GM19328 (cell line): ENCODE data around the gene SKA3.
"Not testable (repeated sequence)": the region's sequence is repeated elsewhere in the genome, so short reads cannot be mapped to it uniquely, and the experiment has no call there.

Experiments used
- ATAC-seq: cut with Tn5 transposase; IDR thresholded peaks from one replicate; pipeline ENCODE4 v1.9.1; 2021; ENCODE audit warnings: mild to moderate bottlenecking, moderate library complexity; ENCODE audit not compliant: unreplicated experiment

The SKA3 gene

DNA sequence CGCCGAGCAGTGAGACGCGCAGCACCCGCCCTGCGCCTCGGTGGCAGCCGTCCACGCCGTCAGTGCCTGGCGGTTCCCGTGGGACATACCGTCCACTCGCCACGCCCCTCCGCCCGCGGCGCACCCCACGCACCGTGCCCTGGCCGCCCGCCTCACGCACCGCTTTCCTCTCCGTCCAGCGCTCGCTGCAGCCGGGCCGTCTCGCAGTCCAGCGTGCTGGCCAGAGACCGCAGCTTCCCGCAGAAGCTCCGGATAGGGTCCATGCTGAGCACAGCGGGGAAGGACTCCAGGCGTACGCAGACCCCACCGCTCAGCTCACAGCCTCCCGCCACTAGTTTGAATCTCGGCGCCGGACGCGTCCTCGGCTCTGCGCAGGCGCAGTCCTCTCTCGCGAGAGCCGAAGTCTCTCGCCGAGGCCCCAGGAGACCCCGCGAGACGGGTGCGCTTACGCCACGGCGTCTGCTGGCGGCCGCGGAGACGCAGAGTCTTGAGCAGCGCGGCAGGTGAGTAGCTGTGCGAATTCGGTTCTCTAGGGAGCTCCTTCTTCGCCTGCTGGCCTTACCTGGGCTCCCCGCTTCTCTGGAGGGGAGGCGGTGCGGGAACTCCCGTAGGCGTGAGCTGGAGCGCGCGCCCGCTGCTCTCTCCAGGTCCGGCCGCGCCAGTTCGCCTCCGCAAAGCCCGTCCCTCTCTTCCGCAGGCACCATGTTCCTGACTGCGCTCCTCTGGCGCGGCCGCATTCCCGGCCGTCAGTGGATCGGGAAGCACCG is at the start of gene SKA3, which contains the start of gene MRPL57:
Gene SKA3, minus strand, starts transcription at position 338 of the 767 bp plus-strand sequence. Its CDS starts 75 bp downstream, at position 263.
Gene MRPL57, plus strand, starts transcription at position 444 of the 767 bp plus-strand sequence. Its CDS starts 259 bp downstream, at position 703.
- peak; percentile 89 for ATAC-seq

DNA sequence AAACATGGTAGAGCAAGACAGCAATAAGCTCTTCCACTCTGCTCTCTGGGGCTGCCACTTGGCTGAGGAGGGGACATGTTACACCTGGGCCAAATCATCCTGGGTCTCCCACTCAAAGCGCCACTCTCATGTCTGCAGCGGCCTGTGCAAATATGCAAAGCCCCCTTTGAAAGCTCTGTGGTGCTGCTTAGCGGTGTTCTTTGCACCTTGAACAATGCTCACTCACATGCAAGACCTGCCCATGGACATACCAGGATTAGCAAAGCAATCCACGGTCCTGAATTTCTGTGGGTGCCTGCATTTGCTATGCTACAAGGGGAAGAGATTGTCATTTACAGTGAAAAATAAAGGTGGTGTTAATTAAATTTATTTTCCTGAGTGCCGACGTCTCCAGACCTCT is 48.7 kb upstream of the SKA3 start:
- no peak for ATAC-seq

DNA sequence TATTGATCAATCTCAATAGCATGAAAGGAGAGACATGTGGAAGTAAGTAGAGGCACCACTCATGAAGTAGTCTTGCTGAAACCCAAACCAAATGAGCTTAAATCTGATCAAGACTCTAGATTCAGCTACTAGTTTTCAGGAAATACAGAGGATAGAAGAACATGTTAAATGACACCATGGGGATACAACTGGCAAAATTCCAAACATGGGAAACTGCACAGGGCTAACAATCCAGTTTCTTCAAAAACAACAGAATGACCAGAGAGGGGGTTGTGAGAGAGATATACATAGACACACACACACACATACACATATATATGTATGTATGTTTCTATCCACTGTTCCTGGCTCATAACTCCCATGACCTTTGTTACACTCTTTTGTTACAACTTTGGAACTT is 44.9 kb upstream of the SKA3 start:
- no peak for ATAC-seq

- not testable (repeated sequence) for ATAC-seq
These were observed 43.4 kb upstream of the SKA3 start for GRCh38 chr13:21219716-21220115.

DNA sequence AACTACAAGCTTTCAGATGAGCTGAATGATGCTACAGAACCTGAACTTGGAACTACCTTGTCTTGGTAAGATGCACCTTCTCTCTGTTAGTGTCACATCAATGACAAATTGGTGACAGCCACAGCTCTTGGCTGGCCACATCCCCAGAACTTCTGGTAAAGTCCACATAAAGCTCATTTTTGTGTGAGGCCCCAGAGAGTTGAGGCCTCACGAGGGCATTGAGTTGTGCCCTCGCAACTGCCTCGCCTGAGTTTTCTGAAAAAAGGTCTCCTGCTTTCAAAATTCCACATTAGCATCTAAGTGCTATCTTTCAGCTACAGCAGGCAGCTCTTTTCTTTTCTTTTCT is 42.7 kb upstream of the SKA3 start:
- no peak for ATAC-seq

GRCh38 chr13:21218351-21219035 is 42.1 kb upstream of the SKA3 start:
- peak; percentile 94 for ATAC-seq

DNA sequence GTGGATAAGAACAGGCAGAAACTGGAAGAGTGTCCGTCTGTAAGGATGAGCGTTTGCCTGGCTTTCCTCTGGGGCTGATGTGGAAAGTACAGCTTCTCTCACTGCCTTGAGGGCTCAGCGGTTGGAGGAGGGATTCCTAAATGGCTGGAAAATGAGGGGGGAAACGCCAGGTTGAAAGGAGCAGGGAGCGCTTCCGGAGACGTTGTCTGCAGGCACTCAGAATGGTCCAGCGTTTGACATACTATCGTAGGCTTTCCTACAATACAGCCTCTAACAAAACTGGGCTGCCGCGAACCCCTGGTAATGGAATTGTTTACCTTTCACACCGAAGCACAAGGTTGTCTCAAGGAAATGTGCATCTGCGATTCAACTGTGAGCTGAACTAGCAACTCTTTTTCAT is 40.0 kb upstream of the SKA3 start:
- no peak for ATAC-seq

DNA sequence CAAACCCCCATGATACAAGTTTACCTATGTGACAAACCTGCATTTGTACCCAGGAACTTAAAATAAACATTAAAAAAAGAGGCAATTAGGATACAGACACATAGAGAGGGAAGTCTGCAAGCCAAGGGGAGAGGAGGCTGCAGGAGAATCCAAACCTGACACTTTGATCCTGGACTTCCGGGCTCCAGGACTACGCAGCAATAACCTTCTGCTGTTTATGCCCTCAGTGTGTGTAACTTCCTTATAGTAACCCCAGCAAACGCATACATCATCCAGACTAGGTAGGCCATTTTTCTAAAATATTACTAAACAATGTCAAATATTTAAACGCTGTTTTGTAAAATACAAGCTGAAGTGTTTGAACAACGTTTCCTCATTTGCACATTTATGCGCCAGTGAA is 39.1 kb upstream of the SKA3 start:
- not testable (repeated sequence) for ATAC-seq

GRCh38 chr13:21212138-21212775 is 35.9 kb upstream of the SKA3 start:
- no peak for ATAC-seq

GRCh38 chr13:21208652-21209154 is 32.4 kb upstream of the SKA3 start:
- no peak for ATAC-seq

GRCh38 chr13:21202767-21203531 is 26.6 kb upstream of the SKA3 start:
- no peak for ATAC-seq

- ATAC-seq, result not testable (repeated sequence)
These were observed 25.3 kb upstream of the SKA3 start for GRCh38 chr13:21201456-21202190.

DNA sequence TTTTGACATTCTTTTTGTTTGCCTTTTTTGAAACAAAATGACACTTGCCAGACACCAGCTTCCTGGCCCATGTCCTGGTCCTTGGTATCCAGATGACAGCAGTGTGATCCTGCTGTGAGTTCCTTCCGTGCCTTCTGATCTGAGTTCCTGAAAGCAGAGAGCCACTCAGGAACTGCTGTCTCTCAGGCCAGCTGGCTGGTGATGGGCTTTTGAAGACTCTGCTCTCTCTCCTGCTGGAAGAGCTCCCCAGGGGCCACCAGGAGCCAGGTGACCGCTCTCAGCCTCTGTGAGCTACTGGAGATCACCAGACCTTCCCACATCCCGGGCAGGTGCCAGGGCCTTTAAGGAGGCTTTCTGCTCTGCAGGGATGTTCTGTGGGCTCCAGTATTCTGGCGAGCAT is 22.0 kb upstream of the SKA3 start:
- ATAC-seq, result not testable (repeated sequence)

DNA sequence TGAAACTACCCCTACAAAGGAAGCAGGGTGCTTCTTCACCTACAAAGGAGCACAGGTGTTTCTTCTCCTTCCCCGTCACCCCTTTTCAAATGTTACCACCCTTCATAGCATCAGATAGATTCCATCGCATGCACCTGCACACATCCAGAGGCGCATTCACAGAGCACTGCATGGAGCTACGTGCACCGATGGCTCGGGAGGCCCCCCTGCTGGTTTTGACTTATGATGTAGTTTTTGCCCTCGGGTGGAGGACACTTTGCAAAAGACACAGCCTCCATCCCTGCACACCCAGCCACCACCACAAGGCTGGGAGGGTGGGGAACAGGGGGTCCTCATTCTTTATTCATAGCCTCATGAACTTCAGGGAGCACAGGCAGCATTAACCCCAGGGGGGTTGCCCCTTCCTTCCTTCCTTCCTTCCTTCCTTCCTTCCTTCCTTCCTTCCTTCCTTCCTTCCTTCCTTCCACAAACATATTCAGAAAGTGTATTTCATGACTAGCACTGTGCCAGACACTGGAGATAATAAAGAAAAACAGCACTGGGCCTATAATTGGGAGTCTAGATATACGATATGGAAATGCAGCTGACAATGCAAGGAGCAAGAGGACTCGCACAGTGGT is 21.4 kb upstream of the SKA3 start:
- not testable (repeated sequence) for ATAC-seq

DNA sequence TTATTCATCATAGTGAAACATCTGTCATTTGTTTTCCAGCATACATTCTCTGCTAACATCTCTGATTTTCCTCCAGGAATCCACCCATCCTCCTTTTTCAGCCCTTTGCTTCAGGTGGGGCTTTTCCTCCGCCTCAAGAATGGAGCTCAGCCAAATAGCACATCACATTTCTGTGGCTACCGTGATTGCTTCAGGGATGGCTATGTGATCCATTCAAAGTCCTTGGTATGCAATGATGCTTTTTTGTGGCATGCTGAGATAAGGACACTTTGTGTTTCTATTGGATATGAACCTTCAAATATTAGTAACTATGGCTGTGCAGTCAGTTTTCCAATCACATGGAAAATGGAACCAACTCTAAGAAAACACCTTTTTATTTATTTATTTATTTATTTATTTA is 18.4 kb upstream of the SKA3 start:
- not testable (repeated sequence) for ATAC-seq

GRCh38 chr13:21186410-21186809 is 10.1 kb upstream of the SKA3 start:
- ATAC-seq, result not testable (repeated sequence)

DNA sequence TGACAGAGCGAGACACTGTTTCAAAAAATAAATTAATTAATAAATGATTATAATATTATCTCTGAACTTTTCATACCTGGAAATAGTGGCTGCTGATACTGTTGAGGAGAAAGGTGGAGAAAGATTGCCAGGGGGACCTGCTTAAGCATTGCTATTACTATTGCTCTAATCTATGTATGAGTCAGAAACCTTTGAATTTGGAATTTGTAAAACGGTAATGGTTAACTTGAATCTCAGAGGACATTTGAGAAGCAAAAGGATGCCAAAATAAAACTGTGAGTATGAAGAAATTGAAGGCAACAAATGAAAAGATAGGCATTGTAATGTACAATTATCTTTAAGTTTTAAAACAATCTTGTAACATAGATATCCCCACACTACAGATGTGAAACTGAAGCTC is 5.3 kb upstream of the SKA3 start:
- ATAC-seq, result no peak

- ATAC-seq, result peak; percentile 25
These were observed 581 bp upstream of the SKA3 start for GRCh38 chr13:21176982-21177284.

DNA sequence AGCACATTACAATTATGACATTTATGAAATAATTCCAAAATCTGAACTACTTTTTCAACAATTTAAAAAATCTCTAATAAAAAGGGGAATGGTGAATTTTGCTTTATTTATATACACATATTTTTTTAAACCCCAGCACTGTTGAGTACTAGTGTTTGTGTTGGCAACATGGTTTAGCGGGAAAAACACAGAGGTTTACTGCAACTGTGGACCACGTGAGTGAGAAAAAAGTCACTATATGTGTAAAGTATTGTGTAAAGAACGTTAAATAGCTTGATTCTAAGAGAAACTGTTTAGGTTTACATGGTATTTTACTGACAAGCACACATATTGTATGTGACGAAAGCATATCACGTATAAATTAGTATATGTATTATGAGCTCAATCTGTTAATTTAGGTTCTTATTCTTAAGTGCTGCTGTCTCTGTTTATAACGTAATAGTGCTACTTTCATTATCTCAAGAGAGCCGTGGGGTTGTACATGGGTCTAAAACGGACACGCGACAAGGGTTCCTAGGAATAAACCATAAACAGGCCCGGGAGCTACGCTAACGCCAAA is 617 bp downstream of the SKA3 start:
- no peak for ATAC-seq

GRCh38 chr13:21173767-21174166 is 2.6 kb downstream of the SKA3 start:
- ATAC-seq, result not testable (repeated sequence)
